ENCODE results near the gene ADAMTS19. TPM values are rescaled to one million over a fixed set of nuclear protein-coding genes. Genes with fewer than 3 reads are reported as not detected.

Gene ADAMTS19
- total and polyA plus RNA-seq, 2 of the 8 experiments (the other 6 are each of a cell fraction or from before 2014, with no cell fraction given) = 17.3 to 28.8 TPM

DNA sequence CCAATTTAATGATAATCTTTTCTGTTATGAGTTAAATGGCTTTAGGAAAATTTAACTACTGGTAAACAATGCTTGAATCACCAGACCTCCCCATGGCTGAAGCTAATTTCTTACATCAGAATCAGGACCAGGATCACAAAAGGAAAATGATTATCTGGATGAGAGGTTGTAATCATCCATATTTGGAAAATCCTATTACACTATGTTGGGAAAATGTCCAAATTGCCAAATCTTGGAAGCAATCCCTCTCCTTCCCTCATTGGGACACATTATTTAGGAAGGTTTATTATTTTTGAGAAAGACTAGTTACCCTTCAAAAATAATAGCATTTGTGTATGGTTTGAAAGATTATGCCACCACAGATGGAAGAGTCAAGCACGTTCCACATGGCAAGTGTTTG is 157.1 kb downstream of the ADAMTS19 start (continued):
- TF ChIP-seq, protein P1, sequence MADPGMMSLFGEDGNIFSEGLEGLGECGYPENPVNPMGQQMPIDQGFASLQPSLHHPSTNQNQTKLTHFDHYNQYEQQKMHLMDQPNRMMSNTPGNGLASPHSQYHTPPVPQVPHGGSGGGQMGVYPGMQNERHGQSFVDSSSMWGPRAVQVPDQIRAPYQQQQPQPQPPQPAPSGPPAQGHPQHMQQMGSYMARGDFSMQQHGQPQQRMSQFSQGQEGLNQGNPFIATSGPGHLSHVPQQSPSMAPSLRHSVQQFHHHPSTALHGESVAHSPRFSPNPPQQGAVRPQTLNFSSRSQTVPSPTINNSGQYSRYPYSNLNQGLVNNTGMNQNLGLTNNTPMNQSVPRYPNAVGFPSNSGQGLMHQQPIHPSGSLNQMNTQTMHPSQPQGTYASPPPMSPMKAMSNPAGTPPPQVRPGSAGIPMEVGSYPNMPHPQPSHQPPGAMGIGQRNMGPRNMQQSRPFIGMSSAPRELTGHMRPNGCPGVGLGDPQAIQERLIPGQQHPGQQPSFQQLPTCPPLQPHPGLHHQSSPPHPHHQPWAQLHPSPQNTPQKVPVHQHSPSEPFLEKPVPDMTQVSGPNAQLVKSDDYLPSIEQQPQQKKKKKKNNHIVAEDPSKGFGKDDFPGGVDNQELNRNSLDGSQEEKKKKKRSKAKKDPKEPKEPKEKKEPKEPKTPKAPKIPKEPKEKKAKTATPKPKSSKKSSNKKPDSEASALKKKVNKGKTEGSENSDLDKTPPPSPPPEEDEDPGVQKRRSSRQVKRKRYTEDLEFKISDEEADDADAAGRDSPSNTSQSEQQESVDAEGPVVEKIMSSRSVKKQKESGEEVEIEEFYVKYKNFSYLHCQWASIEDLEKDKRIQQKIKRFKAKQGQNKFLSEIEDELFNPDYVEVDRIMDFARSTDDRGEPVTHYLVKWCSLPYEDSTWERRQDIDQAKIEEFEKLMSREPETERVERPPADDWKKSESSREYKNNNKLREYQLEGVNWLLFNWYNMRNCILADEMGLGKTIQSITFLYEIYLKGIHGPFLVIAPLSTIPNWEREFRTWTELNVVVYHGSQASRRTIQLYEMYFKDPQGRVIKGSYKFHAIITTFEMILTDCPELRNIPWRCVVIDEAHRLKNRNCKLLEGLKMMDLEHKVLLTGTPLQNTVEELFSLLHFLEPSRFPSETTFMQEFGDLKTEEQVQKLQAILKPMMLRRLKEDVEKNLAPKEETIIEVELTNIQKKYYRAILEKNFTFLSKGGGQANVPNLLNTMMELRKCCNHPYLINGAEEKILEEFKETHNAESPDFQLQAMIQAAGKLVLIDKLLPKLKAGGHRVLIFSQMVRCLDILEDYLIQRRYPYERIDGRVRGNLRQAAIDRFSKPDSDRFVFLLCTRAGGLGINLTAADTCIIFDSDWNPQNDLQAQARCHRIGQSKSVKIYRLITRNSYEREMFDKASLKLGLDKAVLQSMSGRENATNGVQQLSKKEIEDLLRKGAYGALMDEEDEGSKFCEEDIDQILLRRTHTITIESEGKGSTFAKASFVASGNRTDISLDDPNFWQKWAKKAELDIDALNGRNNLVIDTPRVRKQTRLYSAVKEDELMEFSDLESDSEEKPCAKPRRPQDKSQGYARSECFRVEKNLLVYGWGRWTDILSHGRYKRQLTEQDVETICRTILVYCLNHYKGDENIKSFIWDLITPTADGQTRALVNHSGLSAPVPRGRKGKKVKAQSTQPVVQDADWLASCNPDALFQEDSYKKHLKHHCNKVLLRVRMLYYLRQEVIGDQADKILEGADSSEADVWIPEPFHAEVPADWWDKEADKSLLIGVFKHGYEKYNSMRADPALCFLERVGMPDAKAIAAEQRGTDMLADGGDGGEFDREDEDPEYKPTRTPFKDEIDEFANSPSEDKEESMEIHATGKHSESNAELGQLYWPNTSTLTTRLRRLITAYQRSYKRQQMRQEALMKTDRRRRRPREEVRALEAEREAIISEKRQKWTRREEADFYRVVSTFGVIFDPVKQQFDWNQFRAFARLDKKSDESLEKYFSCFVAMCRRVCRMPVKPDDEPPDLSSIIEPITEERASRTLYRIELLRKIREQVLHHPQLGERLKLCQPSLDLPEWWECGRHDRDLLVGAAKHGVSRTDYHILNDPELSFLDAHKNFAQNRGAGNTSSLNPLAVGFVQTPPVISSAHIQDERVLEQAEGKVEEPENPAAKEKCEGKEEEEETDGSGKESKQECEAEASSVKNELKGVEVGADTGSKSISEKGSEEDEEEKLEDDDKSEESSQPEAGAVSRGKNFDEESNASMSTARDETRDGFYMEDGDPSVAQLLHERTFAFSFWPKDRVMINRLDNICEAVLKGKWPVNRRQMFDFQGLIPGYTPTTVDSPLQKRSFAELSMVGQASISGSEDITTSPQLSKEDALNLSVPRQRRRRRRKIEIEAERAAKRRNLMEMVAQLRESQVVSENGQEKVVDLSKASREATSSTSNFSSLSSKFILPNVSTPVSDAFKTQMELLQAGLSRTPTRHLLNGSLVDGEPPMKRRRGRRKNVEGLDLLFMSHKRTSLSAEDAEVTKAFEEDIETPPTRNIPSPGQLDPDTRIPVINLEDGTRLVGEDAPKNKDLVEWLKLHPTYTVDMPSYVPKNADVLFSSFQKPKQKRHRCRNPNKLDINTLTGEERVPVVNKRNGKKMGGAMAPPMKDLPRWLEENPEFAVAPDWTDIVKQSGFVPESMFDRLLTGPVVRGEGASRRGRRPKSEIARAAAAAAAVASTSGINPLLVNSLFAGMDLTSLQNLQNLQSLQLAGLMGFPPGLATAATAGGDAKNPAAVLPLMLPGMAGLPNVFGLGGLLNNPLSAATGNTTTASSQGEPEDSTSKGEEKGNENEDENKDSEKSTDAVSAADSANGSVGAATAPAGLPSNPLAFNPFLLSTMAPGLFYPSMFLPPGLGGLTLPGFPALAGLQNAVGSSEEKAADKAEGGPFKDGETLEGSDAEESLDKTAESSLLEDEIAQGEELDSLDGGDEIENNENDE (IDR thresholded peaks at IDR 0.05; ENCODE audit: insufficient replicate concordance, low read length) = no peak
- no peak for TF ChIP-seq GTF2F1 (IDR thresholded peaks at IDR 0.05; ENCODE audit: borderline replicate concordance, low read depth, low read length)
- no peak for TF ChIP-seq CHD2 (IDR thresholded peaks at IDR 0.05; ENCODE audit: low read length)
